HEK293T (cell line): ENCODE data around the gene APOC3.
"Not testable (repeated sequence)": the region's sequence is repeated elsewhere in the genome, so short reads cannot be mapped to it uniquely, and the experiment has no call there.

Experiments used
- CTCF ChIA-PET: fragments of 350-600 bp; formaldehyde crosslinking; extraction: SDS; loops from one replicate; lab custom pipeline; 2021; ENCODE audit warnings: antibody characterized with exemption, inconsistent platforms; lab: Yijun Ruan, JAX
- POLR2A ChIA-PET: fragments of 350-600 bp; formaldehyde crosslinking; extraction: SDS; loops from one replicate; lab custom pipeline; 2020; ENCODE audit warnings: antibody characterized with exemption, inconsistent platforms; lab: Yijun Ruan, JAX
- DNase-seq: peaks from one replicate; pipeline ENCODE4 v3.0.0; 2012; ENCODE audit warnings: mixed read lengths; ENCODE audit errors: extremely low spot score
- ARNT ChIP-seq: fragments of 450-650 bp; IDR thresholded peaks from 2 replicates; pipeline ENCODE4 v1.6.1; 2017; ENCODE audit warnings: mild to moderate bottlenecking
- BHLHE40 ChIP-seq: fragments of 450-650 bp; IDR thresholded peaks from 2 replicates; pipeline ENCODE4 v1.6.1; 2016; ENCODE audit warnings: mild to moderate bottlenecking, moderate library complexity, borderline replicate concordance
- CTBP1 ChIP-seq: fragments of 450-650 bp; IDR thresholded peaks from 2 replicates; pipeline ENCODE4 v1.6.1; 2016; ENCODE audit warnings: borderline replicate concordance
- ELF4 ChIP-seq: fragments of 450-650 bp; IDR thresholded peaks from 2 replicates; pipeline ENCODE4 v1.6.1; 2017; ENCODE audit warnings: antibody characterized with exemption
- FOXA1 ChIP-seq: fragments of 450-650 bp; IDR thresholded peaks from 2 replicates; pipeline ENCODE4 v1.6.1; 2016; ENCODE audit warnings: mild to moderate bottlenecking
- FOXK2 ChIP-seq: fragments of 450-650 bp; IDR thresholded peaks from 2 replicates; pipeline ENCODE4 v1.6.1; 2016; ENCODE audit warnings: mild to moderate bottlenecking
- FOXM1 ChIP-seq: fragments of 450-650 bp; IDR thresholded peaks from 2 replicates; pipeline ENCODE4 v1.6.1; 2017; ENCODE audit warnings: mild to moderate bottlenecking, borderline replicate concordance
- HDGF ChIP-seq: fragments of 450-650 bp; IDR thresholded peaks from 2 replicates; pipeline ENCODE4 v1.6.1; 2017; ENCODE audit warnings: antibody characterized with exemption, borderline replicate concordance
- L3MBTL2 ChIP-seq: fragments of 450-650 bp; conservative IDR thresholded peaks from 2 replicates; pipeline ENCODE4 v1.6.1; 2016; ENCODE audit warnings: mild to moderate bottlenecking
- LEF1 ChIP-seq: fragments of 450-650 bp; IDR thresholded peaks from 2 replicates; pipeline ENCODE4 v1.6.1; 2017; ENCODE audit warnings: mild to moderate bottlenecking, borderline replicate concordance
- NFRKB ChIP-seq: fragments of 450-650 bp; IDR thresholded peaks from 2 replicates; pipeline ENCODE4 v1.6.1; 2016; ENCODE audit warnings: mild to moderate bottlenecking, moderate library complexity
- SP1 ChIP-seq: fragments of 450-650 bp; IDR thresholded peaks from 2 replicates; pipeline ENCODE4 v1.6.1; 2017
- SUZ12 ChIP-seq: fragments of 450-650 bp; IDR thresholded peaks from 2 replicates; pipeline ENCODE4 v1.6.1; 2016; ENCODE audit warnings: mild to moderate bottlenecking
- TARDBP ChIP-seq: fragments of 450-650 bp; IDR thresholded peaks from 2 replicates; pipeline ENCODE4 v1.6.1; 2016
- ZNF384 ChIP-seq: fragments of 450-650 bp; IDR thresholded peaks from 2 replicates; pipeline ENCODE4 v1.6.1; 2016
- TF ChIP-seq, protein P1 (sequence below): fragments of 450-650 bp; IDR thresholded peaks from 2 replicates; pipeline ENCODE4 v1.6.1; 2016

APOC3 gene

DNA sequence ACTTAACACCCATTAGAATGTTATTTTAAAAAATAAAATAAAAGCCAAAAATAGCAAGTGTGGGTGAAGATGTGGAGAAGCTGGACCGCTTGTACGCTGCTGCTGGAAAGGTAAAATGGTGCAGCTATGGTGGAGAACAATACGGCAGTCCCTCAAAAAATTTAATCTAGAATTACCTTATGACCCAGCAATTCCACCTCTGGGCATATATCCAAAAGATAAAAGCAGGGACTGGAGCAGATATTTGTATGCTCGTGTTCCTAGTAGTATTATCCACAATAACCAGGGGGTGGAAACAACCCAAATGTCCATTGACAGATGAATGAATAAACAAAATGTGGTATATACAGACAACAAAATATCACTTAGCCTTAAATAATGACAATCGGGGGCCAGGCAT is 31.9 kb upstream of the APOC3 start:
- DNase-seq: no peak
- ChIA-PET POLR2A (no interaction called here), CTCF (no interaction called here)
- TF ChIP-seq BHLHE40: no peak

DNA sequence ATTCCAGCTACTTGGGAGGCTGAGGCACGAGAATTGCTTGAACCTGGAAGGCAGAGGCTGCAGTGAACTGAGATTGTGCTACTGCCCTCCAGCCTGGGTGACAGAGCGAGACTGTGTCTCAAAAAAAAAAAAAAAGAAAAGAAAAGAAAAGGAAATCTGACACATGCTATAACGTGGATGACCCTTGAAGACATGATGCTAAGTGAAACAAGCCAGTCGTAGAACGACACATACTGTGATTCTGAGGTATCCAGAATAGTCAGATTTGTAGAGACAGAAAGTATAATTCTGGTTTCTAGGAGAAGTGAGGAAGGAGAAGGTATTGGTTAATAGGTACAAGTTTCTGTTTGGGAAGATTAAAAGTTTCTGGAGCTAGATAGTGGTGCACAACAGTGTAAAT is 31.3 kb upstream of the APOC3 start:
- TF ChIP-seq ELF4: no peak
- no peak for TF ChIP-seq FOXK2
- TF ChIP-seq FOXA1: no peak
- no peak for TF ChIP-seq SP1
- no peak for TF ChIP-seq TARDBP
- TF ChIP-seq BHLHE40: no peak
- TF ChIP-seq HDGF: no peak
- TF ChIP-seq ZNF384: no peak
- TF ChIP-seq SUZ12: no peak
- TF ChIP-seq LEF1: no peak
- TF ChIP-seq FOXM1: no peak
- no peak for TF ChIP-seq ARNT
- TF ChIP-seq NFRKB: no peak
- TF ChIP-seq, protein P1, sequence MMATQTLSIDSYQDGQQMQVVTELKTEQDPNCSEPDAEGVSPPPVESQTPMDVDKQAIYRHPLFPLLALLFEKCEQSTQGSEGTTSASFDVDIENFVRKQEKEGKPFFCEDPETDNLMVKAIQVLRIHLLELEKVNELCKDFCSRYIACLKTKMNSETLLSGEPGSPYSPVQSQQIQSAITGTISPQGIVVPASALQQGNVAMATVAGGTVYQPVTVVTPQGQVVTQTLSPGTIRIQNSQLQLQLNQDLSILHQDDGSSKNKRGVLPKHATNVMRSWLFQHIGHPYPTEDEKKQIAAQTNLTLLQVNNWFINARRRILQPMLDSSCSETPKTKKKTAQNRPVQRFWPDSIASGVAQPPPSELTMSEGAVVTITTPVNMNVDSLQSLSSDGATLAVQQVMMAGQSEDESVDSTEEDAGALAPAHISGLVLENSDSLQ: no peak
- no peak for TF ChIP-seq CTBP1
- TF ChIP-seq L3MBTL2: no peak
- CTCF ChIA-PET: interaction anchor here (0.9 kb wide), 1 partner anchor 37 kb away, joined by 3 read pairs; no protein-coding TSS in a partner anchor
- POLR2A ChIA-PET: interaction anchor here (1.0 to 2.0 kb wide), 2 partner anchors 10 to 37 kb away, joined by 3 to 6 read pairs; partner anchors contain the start of gene ZPR1
- no peak for DNase-seq

GRCh38 chr11:116800610-116801009 is 29.1 kb upstream of the APOC3 start:
- ChIA-PET POLR2A (interaction anchor here (2.0 kb wide), 1 partner anchor 13 kb away, joined by 6 read pairs; the partner anchor contains the start of gene ZPR1), CTCF (interaction anchor here (0.7 to 2.0 kb wide), 2 partner anchors 10 to 40 kb away, joined by 8 to 11 read pairs; partner anchors contain the start of gene APOA5)
- DNase-seq: no peak
- TF ChIP-seq CTBP1: no peak

DNA sequence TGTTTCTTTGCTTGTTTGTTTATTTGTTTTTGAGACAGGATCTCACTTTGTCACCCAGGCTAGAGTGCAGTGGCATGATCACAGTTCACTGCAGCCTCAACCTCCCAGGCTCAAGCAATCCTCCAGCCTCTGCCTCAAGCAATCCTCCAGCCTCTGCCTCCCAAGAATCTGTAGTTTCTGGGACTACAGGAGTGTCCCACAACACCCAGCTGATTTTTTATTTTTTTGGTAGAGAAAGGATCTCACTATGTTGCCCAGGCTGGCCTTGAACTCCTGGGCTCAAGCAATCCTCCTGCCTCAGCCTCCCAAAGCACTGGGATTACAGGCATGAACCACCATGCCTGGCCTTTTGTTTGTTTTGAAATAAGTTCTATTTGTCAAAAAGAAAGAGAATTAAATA is 28.0 kb upstream of the APOC3 start:
- CTCF ChIA-PET, POLR2A ChIA-PET, DNase-seq: not testable (repeated sequence)

GRCh38 chr11:116804001-116804400 is 25.7 kb upstream of the APOC3 start:
- TF ChIP-seq LEF1 (no peak), ELF4 (no peak), TARDBP (no peak)
- DNase-seq: no peak
- POLR2A ChIA-PET: no interaction called here
- CTCF ChIA-PET: interaction anchor here (1.1 kb wide), 1 partner anchor 13 kb away, joined by 4 read pairs; the partner anchor contains the start of gene APOA5

DNA sequence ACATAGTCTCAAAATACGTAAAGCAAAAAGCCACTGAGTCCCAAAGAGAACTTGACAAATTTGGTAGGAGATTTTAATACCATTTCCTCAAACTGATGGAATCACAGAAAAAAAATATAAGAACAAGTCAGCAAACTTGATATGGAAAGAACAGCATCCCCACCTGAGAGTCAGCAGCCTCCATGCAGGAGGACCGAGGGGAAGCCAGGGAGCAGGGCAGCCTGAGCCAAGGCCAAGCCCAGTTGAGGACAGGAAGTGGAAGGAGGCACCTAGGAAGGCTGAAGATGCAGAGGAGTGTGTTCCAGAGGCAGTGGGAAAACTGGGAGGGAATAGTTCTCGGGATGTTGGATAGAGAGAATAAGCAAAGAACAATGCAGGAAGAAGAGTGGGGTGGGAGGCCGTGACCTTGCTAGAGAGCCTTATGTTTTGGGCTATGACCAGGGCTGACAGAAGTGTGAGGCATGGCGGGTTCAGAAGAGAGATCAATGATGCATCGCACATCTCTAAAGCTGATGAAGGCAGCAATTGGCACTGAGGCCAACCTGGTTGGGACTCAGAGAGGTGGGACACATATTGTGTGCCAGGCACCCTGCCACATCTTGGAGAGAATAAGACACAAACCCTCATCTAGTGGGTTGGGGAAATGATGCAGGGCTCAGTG is 22.0 kb upstream of the APOC3 start:
- ChIA-PET CTCF (no interaction called here), POLR2A (no interaction called here)
- no peak for DNase-seq
- TF ChIP-seq LEF1 (no peak), FOXK2 (no peak), ELF4 (no peak), L3MBTL2 (no peak), TARDBP (no peak), FOXM1 (no peak), ZNF384 (no peak), FOXA1 (no peak), CTBP1 (no peak), SP1 (no peak), ARNT (no peak), SUZ12 (no peak), HDGF (no peak)
- TF ChIP-seq, protein P1: no peak

GRCh38 chr11:116808262-116809175 is 21.2 kb upstream of the APOC3 start:
- POLR2A ChIA-PET: no interaction called here
- DNase-seq: no peak
- CTCF ChIA-PET: interaction anchor here (0.6 kb wide), 1 partner anchor 32 kb away, joined by 3 read pairs; no protein-coding TSS in a partner anchor
- TF ChIP-seq CTBP1 (no peak), ZNF384 (no peak), SUZ12 (no peak), TARDBP (no peak), FOXK2 (no peak), NFRKB (no peak), ELF4 (no peak), FOXA1 (no peak), SP1 (no peak)
